ENCODE data around the gene SPEM2. TPM values are rescaled to one million over a fixed set of nuclear protein-coding genes. Genes with fewer than 3 reads are reported as not detected.

The SPEM2 gene
- total and polyA plus RNA-seq, 2 of the 8 experiments (the other 6 are each of a cell fraction or from before 2014, with no cell fraction given), result 0.03 TPM; not detected in 1

GRCh38 chr17:7407485-7408251 is 17.7 kb upstream of the SPEM2 start, which contains the start of gene NLGN2 (continued):
- no peak for TF ChIP-seq KDM4A (IDR thresholded peaks at IDR 0.05; ENCODE audit: low read depth, low read length, severe bottlenecking)
- TF ChIP-seq RAD21 (IDR thresholded peaks at IDR 0.05 in 1 of 2, conservative IDR thresholded peaks at IDR 0.05 in 1 of 2; ENCODE audit: low read depth in 2 of 2, low read length in 2 of 2), result no peak
- no peak for TF ChIP-seq TEAD4 (IDR thresholded peaks at IDR 0.05; ENCODE audit: low read depth, low read length)
- no peak for TF ChIP-seq GABPA (IDR thresholded peaks at IDR 0.05; ENCODE audit: borderline replicate concordance, insufficient read depth, low read length)
- no peak for TF ChIP-seq KDM1A (IDR thresholded peaks at IDR 0.05; ENCODE audit: borderline replicate concordance, low read length)
- TF ChIP-seq SP4 (IDR thresholded peaks at IDR 0.05; ENCODE audit: low read length), result no peak

Measured in H1 (cell line).